Esophagus muscularis mucosa (tissue), 4 donors: ENCODE data around the gene ENOX1. TPM values are rescaled to one million over a fixed set of nuclear protein-coding genes. Genes with fewer than 3 reads are reported as not detected.

Experiments
- DNase-seq: peaks from one replicate; pipeline ENCODE4 v3.0.0-alpha.2; 2017; ENCODE audit errors: extremely low spot score
- H3K27ac ChIP-seq, 4 donors: fragments of 200-600 bp; sonication (generic); replicated peaks in 1 of 4; 1 replicate in 3 of 4; 2 replicates in 1 of 4; pipeline ENCODE4 v1.5.1; 2016 to 2019; ENCODE audit warnings: mild to moderate bottlenecking in 1 of 4
- H3K27me3 ChIP-seq, 4 donors: fragments of 200-600 bp; sonication (generic); one replicate each; pipeline versions ENCODE4 v1.5.1 to v1.6.0; 2016 to 2019
- H3K36me3 ChIP-seq, 4 donors: fragments of 200-600 bp; sonication (generic); one replicate each; pipeline ENCODE4 v1.5.1; 2016 to 2019
- H3K4me1 ChIP-seq, 4 donors: fragments of 200-600 bp; sonication (generic); one replicate each; pipeline ENCODE4 v1.5.1; 2016 to 2019
- H3K4me3 ChIP-seq, 4 donors: fragments of 200-600 bp; sonication (generic); 1 replicate in 2 of 4; 2 replicates in 2 of 4; pipeline ENCODE4 v1.5.1; 2016 to 2019; ENCODE audit warnings: mild to moderate bottlenecking in 4 of 4, moderate library complexity in 1 of 4
- H3K9me3 ChIP-seq, 4 donors: fragments of 200-600 bp; sonication (generic); 1 replicate in 3 of 4; 2 replicates in 1 of 4; pipeline ENCODE4 v1.5.1; 2016 to 2019
- EP300 ChIP-seq: sonication (generic); formaldehyde crosslinking; IDR thresholded peaks from one replicate; pipeline ENCODE4 v1.6.1; 2017; ENCODE audit warnings: antibody characterized with exemption
- POLR2A ChIP-seq: fragments of 450-650 bp; IDR thresholded peaks from one replicate; pipeline ENCODE4 v1.6.1; 2017; ENCODE audit warnings: antibody characterized with exemption, moderate library complexity, mild to moderate bottlenecking, low read depth
- POLR2AphosphoS5 ChIP-seq, 2 donors: sonication (generic); formaldehyde crosslinking; IDR thresholded peaks; one replicate each; pipeline ENCODE4 v1.6.1; 2017; ENCODE audit warnings: antibody characterized with exemption in 2 of 2
- WGBS: methylation state at CpG from one replicate; pipeline ENCODE4 v1.1.5; 2018; 5-methylcytosine and 5-hydroxymethylcytosine counted together
- intact Hi-C: fragments of 100-400 bp; cut with DNase I; formaldehyde crosslinking; loops from one replicate; pipeline ENCODE4 v1.15.1; 2023
- total RNA-seq, 4 donors: library from RNA; depleted of rRNA; stranded (reverse); fragments of >200 nt; gene quantifications; one replicate each; pipeline versions ENCODE4 v1.1.0 to v1.2.1, GENCODE V29; 2016
- TF ChIP-seq, protein P1 (sequence below), 3 experiments: fragments of 200-600 bp in 2 of 3; fragments of 450-650 bp in 1 of 3; sonication (generic) in 2 of 3; IDR thresholded peaks; one replicate each; pipeline ENCODE4 v1.5.1; 2017 to 2019; ENCODE audit warnings: antibody characterized with exemption in 3 of 3, mild to moderate bottlenecking in 2 of 3, moderate library complexity in 1 of 3

The ENOX1 gene
- total RNA-seq, 4 donors from 2014 or later, result 9.3 to 14.1 (median 12.4) TPM

DNA sequence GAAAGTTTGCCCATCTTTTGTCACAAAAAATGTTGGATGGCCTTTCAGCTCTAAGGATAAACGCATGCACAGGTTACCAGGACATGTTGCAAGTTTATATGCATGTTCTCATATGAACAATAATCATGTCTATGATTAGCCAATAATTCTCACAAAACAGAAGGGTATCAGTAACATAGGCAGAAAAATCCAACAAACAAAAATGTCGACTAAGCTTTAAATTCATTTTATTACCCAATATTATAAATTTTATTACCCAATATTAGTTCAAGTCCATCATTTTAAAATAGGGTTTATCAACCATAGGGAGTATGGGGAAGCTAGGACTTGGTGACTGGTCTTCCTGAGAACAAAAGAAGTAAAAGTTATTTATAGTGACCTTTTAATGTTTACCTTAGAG lies 93.1 kb downstream of the ENOX1 start:
- no peaks in the 10 kb centered on the region for H3K9me3 ChIP-seq
- H3K27me3 ChIP-seq, result no peaks in the 10 kb centered on the region
- intact Hi-C loops, result no loop called here
- H3K4me1 ChIP-seq, result peaks cover 8 to 30% (median 19%) of the 10 kb centered on the region in 4 donors
- TF ChIP-seq EP300, result no peak
- TF ChIP-seq, protein P1, sequence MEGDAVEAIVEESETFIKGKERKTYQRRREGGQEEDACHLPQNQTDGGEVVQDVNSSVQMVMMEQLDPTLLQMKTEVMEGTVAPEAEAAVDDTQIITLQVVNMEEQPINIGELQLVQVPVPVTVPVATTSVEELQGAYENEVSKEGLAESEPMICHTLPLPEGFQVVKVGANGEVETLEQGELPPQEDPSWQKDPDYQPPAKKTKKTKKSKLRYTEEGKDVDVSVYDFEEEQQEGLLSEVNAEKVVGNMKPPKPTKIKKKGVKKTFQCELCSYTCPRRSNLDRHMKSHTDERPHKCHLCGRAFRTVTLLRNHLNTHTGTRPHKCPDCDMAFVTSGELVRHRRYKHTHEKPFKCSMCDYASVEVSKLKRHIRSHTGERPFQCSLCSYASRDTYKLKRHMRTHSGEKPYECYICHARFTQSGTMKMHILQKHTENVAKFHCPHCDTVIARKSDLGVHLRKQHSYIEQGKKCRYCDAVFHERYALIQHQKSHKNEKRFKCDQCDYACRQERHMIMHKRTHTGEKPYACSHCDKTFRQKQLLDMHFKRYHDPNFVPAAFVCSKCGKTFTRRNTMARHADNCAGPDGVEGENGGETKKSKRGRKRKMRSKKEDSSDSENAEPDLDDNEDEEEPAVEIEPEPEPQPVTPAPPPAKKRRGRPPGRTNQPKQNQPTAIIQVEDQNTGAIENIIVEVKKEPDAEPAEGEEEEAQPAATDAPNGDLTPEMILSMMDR (IDR thresholded peaks at IDR 0.05), result no peak
- no peak for TF ChIP-seq POLR2A
- no peak for TF ChIP-seq POLR2AphosphoS5 (IDR thresholded peaks at IDR 0.05)
- WGBS, result 82% methylated on average over 2 of the region's 2 CpGs
- H3K27ac ChIP-seq, result no peak overlapping the region
- H3K36me3 ChIP-seq, result no peaks in the 10 kb centered on the region
- no peak overlapping the region for H3K4me3 ChIP-seq
- DNase-seq, result no peak

DNA sequence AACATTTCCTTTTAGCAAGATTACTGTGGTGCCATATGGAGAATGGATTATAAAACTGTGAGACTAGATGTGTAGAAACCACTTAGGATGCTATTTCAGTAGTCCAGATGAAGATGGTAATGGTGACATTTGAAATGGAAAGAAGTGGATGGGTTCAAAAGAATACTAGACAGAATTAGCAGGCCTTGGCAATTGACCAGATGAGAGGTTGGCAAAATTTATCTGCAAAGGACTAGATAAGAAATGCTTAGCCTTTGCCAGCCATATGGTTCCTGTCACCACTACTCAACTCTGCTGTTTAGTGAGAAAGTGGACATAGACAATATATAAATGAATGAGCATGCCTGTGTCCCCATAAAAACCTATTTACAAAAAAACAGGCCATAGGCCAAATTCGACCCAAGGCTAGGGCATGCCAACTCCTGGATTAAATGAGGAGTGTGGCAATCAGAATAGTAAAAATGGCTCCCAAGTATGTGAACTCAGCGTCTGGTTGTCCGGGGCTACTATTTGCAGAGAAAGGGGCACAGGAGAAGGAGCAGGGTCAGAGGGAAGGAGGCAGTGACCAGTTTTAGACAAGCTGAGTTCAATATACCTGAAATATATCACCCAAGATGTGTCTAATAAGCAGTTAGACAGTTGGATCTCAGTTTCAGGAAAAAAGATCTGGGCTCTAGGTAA lies 98.4 kb downstream of the ENOX1 start:
- TF ChIP-seq, protein P1 (IDR thresholded peaks at IDR 0.05), result no peak
- TF ChIP-seq EP300 (no peak), POLR2A (no peak), POLR2AphosphoS5 (IDR thresholded peaks at IDR 0.05) (no peak)
- peak overlapping the region in 3 of 4 donors; percentile 75 to 79 (median 77) for H3K27ac ChIP-seq

DNA sequence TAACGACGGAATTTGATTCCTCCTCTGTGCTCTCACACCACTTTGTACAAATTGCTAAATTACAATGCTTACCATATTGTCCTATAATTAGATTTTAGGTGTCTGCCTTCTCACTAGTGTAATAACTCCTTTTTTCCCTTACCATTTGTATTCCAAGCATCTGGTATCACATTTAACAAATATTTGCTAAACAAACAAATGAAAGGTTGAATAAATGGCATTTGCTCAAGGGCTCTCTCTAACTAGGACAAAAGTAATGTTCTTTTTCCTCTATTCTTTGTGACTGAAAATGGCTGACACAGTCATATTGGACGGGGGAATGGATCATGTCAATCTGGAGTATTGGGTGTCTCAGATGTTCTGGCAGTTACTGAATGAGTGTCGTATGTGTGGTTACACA lies 99.7 kb downstream of the ENOX1 start:
- no peaks in the 10 kb centered on the region for H3K36me3 ChIP-seq
- peak overlapping the region; percentile 64 to 79 (median 76) for H3K27ac ChIP-seq
- H3K4me3 ChIP-seq, result no peak overlapping the region
- no peak for DNase-seq
- no peaks in the 10 kb centered on the region for H3K9me3 ChIP-seq
- 89% methylated on average over 4 of the region's 4 CpGs for WGBS
- TF ChIP-seq POLR2AphosphoS5 (IDR thresholded peaks at IDR 0.05) (no peak), EP300 (no peak), POLR2A (no peak)
- TF ChIP-seq, protein P1 (IDR thresholded peaks at IDR 0.05), result no peak
- H3K4me1 ChIP-seq, result peaks cover 38 to 70% (median 47%) of the 10 kb centered on the region in 4 donors
- H3K27me3 ChIP-seq, result no peaks in the 10 kb centered on the region
- intact Hi-C loops, result no loop called here

More for the DNA sequence above, 98.4 kb downstream of the ENOX1 start:
- DNase-seq, result peak; percentile 57
- Histone ChIP-seq H3K4me3 (no peak overlapping the region), H3K27me3 (no peaks in the 10 kb centered on the region), H3K4me1 (peaks cover 26 to 57% (median 35%) of the 10 kb centered on the region in 4 donors), H3K9me3 (no peaks in the 10 kb centered on the region), H3K36me3 (no peaks in the 10 kb centered on the region)
- 88% methylated on average over 3 of the region's 3 CpGs for WGBS
- intact Hi-C loops, result no loop called here

DNA sequence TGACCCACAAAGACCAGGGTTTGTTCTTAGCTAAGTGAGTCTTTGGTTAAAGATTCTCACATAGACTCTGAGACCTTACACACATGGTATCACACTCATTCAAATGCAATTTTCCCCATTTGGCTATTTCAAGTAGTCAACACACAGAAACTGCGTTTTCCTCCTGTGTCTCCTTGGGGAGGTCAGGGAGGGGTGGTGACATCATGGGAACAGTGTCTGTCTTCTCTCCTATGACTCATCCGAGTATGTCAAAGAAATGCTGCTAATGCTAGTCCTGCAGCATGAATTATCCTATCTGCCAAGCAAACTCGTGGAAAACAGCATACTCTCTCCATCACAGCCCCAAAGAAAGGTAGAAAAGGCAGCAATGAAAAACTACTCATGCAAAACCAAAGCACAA lies 100.2 kb downstream of the ENOX1 start:
- intact Hi-C loops, result no loop called here
- Histone ChIP-seq H3K4me3 (no peak overlapping the region), H3K4me1 (peaks cover 42 to 75% (median 52%) of the 10 kb centered on the region in 4 donors), H3K27ac (peak overlapping the region; percentile 64 to 79 (median 76)), H3K9me3 (no peaks in the 10 kb centered on the region), H3K36me3 (no peaks in the 10 kb centered on the region), H3K27me3 (no peaks in the 10 kb centered on the region)
- WGBS, result 8% methylated on average over 3 of the region's 3 CpGs
- DNase-seq, result no peak
- peak; percentile 51 to 82 for TF ChIP-seq POLR2AphosphoS5 (IDR thresholded peaks at IDR 0.05)
- TF ChIP-seq, protein P1 (IDR thresholded peaks at IDR 0.05), result no peak
- TF ChIP-seq POLR2A, result no peak
- TF ChIP-seq EP300, result peak; percentile 14
